ENCODE data around the gene ENOX2.

ENOX2 gene

GRCh38 chrX:130700629-130701028, 202.4 kb downstream of the ENOX2 start:
- DNase-seq (ENCODE audit: low spot score): no peak

DNA sequence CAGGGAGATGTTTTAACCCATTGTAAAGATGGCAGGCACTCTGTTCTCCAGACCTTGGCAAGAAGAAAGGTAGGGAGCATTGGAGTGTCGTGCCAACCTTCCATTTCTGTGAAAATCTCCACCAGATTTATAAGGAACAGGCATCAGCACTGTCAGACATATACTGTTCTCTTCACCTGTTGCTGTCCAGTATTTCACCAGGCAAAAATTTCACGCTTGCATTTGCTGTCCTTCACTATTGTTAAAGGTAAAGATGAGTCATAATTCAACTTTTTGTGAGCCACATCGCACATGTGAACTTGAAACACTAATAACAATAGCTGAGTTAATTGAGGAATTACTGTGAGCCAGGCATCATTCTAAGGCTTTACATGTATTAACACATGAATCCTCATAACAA, 203.4 kb downstream of the ENOX2 start:
- DNase-seq (ENCODE audit: low spot score): no peak

- DNase-seq (ENCODE audit: low spot score): peak; percentile 4
These were observed 206.5 kb downstream of the ENOX2 start for GRCh38 chrX:130696542-130696941.

DNA sequence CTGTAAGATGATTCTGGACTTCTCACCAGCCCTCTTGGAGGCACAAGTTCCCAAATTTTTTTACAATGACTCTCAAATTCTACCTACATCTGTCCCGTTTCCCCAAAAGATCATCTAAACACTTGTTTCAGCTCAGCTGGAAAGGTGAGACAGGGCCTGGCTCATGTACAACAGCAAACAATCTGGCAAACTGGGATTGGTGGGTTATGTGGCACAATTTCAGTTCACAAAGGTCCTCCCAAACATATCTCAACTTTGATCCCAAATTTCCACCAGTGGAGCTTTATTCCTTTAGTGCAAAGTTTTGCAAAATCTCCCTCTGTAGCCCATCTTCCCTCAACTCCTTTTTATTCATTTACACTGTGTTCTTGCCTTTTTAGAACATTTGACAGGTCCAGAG, 207.1 kb downstream of the ENOX2 start:
- DNase-seq (ENCODE audit: low spot score): no peak

DNA sequence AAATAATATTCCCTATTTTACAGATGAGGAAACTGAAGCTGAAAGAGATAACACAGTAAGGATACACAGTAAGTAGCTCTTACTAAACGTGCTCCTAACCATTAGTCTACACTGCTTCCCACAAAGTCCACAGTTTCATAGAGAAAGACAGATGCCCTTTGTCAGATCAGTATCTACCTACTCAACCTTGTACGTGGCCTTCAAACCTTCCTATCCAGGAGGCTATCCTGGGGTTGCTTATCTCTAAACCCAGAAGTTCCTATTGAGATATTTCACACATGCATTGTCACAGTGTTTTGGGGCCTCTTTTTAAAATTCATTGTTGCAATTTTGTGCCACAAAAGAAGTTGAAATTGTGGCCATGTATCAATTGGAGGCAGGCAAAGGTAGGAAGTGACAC, 208.0 kb downstream of the ENOX2 start:
- DNase-seq (ENCODE audit: low spot score): no peak

DNA sequence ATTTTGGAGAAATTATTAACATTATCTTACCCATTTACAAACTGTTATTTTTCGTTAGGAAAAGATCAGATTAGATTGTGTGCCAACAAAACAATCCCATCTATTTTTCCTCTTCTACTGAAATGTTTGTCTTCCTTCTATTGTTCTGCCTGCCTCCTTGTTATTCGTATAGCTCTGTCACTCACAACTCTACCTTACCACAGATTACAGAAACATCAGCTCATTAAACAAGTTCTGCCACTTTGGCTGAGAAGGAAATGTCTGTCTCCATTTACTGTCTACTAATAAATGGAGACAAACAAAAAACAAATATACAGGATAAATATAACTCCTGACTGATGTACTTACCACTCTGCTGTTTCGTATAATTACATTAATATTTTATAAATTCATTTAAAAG, 211.4 kb downstream of the ENOX2 start:
- no peak for DNase-seq (ENCODE audit: low spot score)

DNA sequence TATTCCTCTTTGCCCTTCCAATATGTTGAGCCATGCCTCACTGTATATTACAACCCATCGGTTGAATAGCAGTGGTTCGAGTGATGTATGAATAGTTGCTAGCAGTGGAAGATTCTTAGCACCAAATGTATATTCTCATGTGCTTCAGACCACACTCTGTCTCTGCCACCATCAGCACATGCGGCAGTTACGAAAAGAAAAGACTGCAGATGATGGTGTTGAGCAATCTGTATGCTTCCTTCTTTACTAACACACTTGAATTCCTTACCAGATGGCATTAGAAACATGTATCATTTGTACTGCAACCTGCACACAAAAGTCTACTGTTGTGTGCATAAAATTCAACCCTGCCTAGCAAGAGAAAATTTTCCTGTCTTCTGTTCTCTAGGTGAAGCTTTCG, 214.6 kb downstream of the ENOX2 start:
- no peak for DNase-seq (ENCODE audit: low spot score)

- DNase-seq (ENCODE audit: low spot score): no peak
These were observed 220.0 kb downstream of the ENOX2 start for GRCh38 chrX:130682990-130683389.

GRCh38 chrX:130680164-130681035, 222.6 kb downstream of the ENOX2 start:
- DNase-seq (ENCODE audit: low spot score): no peak

DNA sequence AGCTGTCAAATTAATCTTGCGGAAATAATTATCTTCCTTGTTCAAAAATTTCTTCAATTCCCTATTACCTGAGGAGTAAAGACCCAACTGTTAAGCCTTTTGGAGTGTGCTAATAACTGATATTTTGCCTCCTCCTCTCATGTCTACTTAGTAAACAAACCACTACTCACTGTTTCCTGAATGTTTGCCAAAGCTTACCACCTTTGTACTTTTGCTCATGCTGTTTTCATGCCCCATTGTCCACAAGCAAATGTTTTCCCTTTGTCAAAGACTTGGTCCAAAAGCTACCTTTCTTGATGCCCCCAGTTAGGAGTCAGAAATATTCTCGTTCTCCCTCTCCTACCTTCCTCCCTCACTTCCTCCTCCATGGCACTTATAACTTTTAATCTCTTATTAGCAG, 226.1 kb downstream of the ENOX2 start:
- DNase-seq (ENCODE audit: low spot score): no peak

- DNase-seq (ENCODE audit: low spot score): no peak
These were observed 230.8 kb downstream of the ENOX2 start for GRCh38 chrX:130672214-130672613.

DNA sequence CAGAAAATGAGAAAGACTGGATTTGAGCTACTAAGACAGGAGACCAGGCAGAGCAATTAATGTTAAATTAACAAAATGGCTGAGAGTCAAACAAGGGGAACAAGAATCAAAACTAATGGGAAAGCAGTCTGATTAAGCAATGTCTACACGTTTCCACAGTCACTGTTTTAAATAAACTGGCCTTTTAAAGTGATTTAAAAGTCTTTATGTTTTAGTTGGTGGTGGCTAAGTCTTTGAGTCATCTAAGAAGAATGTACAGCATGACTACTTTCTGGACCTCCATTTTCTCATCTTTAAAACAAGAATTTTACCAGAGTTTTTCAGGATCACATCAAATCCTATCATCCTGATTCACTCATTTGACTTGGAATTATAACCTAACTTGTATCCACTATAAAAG, 233.8 kb downstream of the ENOX2 start:
- DNase-seq (ENCODE audit: low spot score): no peak

DNA sequence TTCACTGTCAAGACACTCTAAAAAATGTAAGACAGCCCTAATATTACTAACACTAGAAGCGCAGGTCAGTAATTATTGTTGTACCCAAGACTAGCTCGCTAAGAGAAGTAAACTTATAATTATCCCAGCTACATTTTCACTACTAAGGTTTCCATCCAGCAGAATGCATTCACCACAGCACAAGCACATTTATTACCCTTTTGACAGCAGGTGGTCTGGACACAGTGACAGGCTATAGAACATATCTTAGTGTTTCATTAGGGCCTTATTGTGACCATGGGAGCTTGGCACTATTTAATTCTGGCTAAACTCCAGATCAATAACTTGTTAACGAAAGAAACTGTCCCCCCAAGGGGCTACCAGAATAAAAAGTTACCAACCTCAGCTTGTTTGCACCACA, 237.7 kb downstream of the ENOX2 start:
- no peak for DNase-seq (ENCODE audit: low spot score)

- no peak for DNase-seq (ENCODE audit: low spot score)
These were observed 244.7 kb downstream of the ENOX2 start for GRCh38 chrX:130658310-130658709.

DNA sequence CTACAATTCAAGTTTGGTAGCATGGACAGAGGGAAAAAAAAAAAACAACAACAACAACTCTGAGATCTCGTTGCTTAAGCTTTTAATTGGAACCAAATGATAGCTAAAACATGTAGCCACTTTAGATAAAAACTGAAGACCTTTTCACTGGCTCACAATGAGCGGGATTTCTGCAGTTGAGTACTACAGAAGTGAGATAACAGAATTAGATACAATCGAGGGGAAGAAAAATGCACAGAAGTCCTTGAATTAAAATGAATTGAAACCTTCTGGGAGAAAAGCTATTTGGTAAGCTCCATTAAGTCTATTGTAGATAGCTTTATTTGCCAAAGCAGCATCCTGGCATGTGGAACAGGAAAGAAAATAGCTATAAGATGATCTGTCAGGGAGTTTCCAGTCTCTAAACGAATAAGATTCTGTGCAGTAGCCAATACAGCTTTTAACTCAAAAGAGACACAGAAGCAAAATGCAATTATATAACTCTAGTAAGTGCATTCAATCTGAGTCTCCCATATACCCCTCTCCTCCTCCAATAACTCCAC, 248.5 kb downstream of the ENOX2 start:
- DNase-seq (ENCODE audit: low spot score): no peak

- no peak for DNase-seq (ENCODE audit: low spot score)
These were observed 250.0 kb downstream of the ENOX2 start for GRCh38 chrX:130652824-130653578.

DNA sequence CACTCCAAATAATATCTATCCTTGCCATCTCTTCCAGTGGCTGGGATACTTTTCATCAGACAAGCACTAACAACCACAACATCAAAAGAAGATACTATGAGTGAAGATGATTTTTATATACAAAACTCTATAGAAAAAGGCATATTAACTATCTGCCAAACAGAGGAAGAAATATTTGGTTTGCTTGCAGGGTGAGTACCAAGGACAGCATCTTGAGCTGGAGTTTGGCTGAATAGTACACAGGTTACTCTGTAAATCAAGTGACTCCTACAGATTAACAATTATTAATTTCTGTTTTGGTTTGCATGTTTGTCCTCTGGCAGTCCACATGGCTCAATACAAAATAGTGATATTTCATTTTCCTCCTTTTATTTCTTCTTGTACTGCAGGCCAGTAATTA, 253.3 kb downstream of the ENOX2 start:
- no peak for DNase-seq (ENCODE audit: low spot score)

- no peak for DNase-seq (ENCODE audit: low spot score)
These were observed 255.5 kb downstream of the ENOX2 start for GRCh38 chrX:130647468-130647867.

DNA sequence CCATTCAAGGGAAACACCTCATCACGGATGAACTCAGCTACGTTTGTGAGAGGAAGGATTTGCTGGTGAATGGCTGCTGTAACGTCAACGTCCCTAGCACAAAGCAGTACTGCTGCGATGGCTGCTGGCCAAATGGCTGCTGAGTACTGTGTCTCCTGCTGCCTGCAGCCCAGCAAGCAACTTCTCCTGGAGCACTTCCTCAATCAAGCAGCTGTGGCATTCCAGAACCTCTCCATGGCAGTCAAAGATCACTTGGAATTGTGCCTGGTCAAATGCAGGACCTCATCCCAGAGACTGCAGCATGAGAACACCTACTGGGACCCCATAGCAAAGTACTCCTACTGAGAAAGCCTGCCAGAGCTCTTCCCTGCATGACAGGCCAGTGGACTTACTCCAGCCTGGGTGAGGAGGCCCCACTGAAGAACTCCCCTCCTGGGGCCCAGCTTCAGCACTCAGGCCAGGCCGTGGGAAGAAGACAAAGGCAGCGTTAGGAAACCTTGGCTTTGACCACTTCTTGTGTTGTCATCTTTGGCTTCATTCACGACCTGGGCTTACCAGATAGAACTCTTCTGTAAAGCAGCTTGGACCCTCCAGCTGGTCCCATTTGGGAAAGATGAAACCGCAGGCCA, 256.9 kb downstream of the ENOX2 start:
- DNase-seq (ENCODE audit: low spot score): no peak

DNA sequence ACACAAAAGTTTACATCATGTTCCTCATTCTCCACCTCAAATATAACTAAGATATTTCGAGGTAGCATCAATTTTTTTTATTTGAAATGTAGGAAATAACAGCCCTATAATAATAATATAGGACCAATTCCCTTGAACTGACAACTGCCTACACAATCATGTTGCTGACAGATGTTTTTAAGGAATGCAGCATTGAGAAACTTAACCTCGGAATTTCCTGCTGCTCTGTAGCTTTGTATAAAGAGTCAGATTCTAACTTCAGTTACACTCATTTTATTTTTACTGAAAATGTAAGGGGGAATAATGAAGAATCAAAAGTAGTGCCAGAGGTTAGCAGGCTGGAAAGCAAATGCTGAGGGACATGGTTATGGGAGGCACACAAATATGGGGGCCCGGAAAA, 265.4 kb downstream of the ENOX2 start:
- no peak for DNase-seq (ENCODE audit: low spot score)

GRCh38 chrX:130636277-130636676, 266.7 kb downstream of the ENOX2 start:
- no peak for DNase-seq (ENCODE audit: low spot score)

GRCh38 chrX:130631011-130631410, 272.0 kb downstream of the ENOX2 start:
- DNase-seq (ENCODE audit: low spot score): no peak

DNA sequence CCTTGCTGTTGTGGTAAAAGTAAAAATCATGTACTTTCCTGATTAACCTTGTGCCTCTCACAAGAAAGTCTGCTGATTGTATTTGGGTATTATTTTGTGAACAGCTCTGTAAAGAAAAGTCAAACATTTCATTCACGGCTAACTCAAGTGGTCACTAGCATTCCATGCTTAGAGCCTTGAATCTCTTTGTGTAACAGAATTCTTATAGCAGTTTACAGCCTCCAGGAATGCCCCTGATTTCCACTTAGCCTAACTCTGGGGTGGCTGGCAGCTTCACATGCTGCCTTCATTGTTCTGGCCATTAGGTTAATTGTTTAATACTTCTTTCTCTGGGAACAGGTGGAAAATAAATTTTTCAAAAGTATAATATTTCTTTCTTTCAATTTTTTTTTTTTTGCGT, 274.5 kb downstream of the ENOX2 start:
- DNase-seq (ENCODE audit: low spot score): no peak
